ENCODE data around the gene SRGAP2C.
"Not testable (repeated sequence)": the region's sequence is repeated elsewhere in the genome, so short reads cannot be mapped to it uniquely, and the experiment has no call there.

- not testable (repeated sequence) for TF ChIP-seq REST (IDR thresholded peaks at IDR 0.05; ENCODE audit: low read depth, low read length); FOXJ3 (CRISPR knock-in tag; IDR thresholded peaks at IDR 0.05); EP300 (IDR thresholded peaks at IDR 0.05; ENCODE audit: borderline replicate concordance in 1 of 2, low read depth in 1 of 2, low read length in 1 of 2); CTCF (IDR thresholded peaks at IDR 0.05); FOXM1 (IDR thresholded peaks at IDR 0.05; ENCODE audit: low read depth); TAF1 (IDR thresholded peaks at IDR 0.05; ENCODE audit: borderline replicate concordance, low read depth, low read length); PBX3 (IDR thresholded peaks at IDR 0.05); MAX (IDR thresholded peaks at IDR 0.05; ENCODE audit: low read depth); SMC3 (IDR thresholded peaks at IDR 0.05; ENCODE audit: low read depth, low read length); RXRA (IDR thresholded peaks at IDR 0.05; ENCODE audit: borderline replicate concordance, low read depth)
Observed at GRCh38 chr1:121438862-121439261, 254.1 kb downstream of the SRGAP2C start.
